ENCODE measurements around the gene GPAT3.
A peak's percentile ranks its signal among the peaks of the same experiment; 100 is the strongest.
"Not testable (repeated sequence)": the region's sequence is repeated elsewhere in the genome, so short reads cannot be mapped to it uniquely, and the experiment has no call there.

GPAT3 gene

GRCh38 chr4:83535520-83536361, at the start of gene GPAT3:
Gene GPAT3, plus strand, starts transcription at chr4:83536108. Its CDS starts 515 bp downstream, at chr4:83536623.
- peak; percentile 17 for DNase-seq

GRCh38 chr4:83486457-83487129, 49.3 kb upstream of the GPAT3 start:
- DNase-seq = no peak

DNA sequence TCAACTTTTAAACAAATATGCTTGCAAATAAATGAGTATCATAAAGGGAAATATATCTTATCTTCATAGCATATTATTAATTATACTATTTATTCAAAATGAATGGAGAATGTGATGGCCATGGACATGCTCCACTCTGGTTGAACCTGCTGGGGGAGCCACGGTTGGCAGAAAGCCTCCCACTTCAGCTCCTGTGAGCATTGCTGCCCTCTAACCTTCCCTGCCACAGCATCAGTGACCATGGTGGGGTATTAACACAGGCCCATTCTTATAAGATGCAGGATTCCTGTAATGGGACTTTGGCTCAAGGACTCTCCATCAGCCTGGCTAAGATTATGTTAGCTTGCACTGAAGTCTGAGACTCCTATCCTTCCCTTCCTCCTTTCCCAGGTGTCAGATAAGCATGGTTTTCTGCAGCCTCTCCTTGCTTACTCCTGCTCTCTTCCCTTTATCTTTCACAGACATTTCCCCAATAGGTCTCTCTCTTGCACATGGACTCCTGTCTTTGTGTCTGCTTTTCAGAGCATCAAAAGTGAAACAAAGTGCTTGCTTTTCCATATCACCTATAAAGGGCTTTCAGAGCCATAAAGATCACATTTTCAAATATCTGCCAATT, 46.1 kb upstream of the GPAT3 start:
- DNase-seq = no peak

DNA sequence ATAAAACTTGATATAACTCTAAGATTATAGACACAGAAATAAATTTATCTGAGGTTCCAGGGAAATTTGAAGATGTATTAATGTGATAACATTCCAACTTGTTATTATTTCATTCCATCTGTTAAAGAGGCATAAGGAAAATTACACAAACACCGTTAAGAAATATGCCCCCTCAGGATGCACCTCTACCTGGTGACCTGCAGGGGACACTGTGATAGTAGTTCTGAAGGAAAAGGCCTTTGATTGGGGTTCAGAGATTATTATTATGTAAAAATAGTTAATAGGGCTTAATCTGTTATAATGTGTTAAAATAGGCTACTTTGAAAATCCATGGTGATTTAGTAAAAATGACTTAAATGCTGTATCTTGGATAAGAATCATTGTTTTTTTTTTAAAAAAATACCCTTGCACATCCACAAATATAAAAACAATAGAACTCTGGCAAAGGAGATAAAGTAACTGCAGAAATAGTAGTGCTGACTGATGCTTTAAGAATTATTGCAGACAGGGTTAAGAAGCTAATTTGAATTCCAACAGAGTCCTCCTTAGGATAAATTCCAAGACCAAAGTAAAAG, 44.9 kb upstream of the GPAT3 start:
- no peak for DNase-seq

DNA sequence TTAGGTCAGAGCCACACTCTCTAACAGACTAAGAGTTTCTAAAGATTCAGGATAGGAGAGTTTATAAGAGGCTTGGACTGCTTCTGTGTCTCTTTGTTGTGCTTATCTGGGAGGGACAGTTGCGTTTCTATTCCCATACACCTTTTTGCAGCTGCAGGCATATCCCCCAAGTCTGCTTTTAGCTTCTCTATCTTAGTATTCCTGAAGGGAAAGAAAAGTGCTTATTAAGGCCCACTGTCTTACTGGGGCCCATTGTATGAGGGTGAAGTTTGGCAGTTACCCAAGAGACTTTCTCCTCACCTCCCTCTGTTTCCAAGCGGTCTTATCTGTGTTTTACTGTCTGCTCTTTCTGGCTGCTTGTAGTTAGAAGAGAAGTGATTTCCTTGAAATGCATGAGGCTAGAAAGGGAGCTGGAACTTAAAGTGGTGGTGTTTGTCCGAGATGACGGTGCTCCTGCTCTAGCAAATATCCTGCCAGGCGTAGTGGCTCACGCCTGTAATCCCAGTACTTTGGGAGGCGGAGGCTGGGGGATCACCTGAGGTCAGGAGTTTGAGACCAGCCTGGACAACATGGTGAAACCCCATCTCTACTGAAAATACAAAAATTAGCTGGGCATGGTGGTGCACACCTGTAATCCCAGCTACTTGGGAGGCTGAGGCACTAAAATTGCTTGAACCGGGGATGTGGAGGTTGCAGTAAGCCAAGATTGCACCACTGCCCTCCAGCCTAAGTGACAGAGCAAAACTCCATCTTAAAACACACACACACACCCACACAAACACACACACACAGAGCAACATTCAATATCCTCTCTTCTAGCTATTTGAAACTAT, 39.6 kb upstream of the GPAT3 start:
- DNase-seq = not testable (repeated sequence)

DNA sequence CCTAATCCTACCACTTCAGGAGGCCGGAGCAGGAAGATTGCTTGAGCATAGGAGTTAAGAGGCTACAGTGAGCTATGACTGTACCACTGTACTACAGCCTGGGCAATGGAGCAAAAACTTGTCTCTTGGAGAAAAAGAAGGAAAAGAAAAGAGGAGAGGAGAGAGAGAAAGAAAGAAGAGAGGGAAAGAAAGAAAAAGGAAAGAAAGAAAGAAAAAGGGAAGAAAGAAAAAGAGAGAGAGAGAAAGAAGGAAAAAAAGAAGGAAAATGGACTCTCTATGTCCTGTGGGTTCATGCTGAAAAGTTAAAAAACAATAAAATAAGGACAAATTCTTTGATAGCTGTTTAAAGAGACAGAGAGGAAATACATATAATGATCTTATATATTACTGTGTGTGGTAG, 37.7 kb upstream of the GPAT3 start:
- DNase-seq = no peak

DNA sequence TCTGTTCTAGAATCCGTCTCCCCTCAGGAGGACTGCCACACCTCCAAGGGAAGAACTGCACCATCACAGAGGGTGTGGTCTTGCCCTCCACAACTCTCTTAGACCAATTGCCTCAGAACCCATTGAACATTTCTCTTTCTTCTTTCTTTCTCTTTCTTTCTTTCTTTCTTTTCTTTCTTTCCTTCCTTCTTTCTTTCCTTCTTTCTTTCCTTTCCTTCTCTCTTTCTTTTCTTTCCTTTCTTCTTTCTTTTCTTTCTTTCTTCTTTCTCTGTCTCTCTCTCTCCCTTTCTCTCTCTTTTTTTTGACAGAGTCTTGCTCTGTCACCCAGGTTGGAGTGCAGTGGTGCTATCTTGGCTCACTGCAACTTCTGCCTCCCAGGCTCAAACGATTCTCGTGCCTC, 34.2 kb upstream of the GPAT3 start:
- not testable (repeated sequence) for DNase-seq

GRCh38 chr4:83503974-83504373, 31.9 kb upstream of the GPAT3 start:
- DNase-seq = no peak

- DNase-seq = no peak
These were observed 31.4 kb upstream of the GPAT3 start for GRCh38 chr4:83504503-83504902.

DNA sequence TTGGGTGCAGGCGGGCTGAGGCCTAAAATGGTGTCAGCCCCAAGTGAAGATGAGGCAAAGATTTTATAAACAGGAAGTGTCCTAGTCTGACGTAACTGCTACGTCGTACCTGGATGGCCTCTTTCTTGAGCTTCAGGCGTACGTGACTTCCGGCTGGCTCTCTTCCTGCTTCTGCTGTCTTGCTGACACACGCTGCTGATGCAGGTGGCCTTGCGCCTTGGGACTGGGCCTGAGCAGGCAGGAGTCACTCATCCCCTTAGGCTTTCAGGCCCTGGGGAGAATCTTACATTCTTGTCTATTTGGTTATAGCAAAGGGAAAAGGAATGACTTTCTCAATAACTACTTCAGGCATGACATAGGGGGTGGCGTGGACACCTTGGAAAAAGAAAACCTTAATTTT, 30.9 kb upstream of the GPAT3 start:
- no peak for DNase-seq

GRCh38 chr4:83509156-83509585, 26.7 kb upstream of the GPAT3 start:
- DNase-seq = not testable (repeated sequence)

- no peak for DNase-seq
These were observed 25.5 kb upstream of the GPAT3 start for GRCh38 chr4:83510442-83510841.

DNA sequence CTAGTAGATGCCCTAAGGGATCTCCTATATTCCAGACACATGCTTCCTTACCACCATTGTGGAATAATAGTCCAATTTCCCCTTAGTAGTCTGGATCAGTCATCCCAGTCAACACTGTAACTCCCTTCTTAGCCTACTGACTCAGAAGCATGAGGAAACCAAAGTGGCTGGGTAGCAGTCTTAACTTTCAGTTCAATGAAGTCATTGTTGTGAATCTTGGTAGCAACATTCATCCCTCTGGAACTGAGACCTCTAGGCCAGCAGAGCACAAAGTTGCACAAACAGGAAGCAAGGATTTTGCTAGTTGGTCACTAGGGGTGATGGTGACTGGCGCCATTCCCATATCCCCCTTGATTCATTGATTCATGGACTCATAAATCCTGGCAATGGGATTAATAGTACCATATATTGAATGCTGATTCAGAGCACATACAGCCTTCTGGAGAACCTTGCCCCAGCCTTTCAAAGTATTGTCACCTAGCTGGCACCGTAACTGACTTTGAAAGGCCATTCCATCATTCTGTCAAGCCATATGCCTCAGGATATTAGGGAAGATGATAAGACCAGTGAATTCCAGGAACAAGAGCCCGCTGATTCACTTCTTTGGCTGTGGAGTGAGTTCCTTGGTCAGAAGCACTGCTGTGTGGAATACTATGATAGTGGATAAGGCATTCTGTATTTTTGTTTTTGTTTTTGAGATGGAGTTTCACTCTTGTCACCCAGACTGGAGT, 19.7 kb upstream of the GPAT3 start:
- DNase-seq = no peak

DNA sequence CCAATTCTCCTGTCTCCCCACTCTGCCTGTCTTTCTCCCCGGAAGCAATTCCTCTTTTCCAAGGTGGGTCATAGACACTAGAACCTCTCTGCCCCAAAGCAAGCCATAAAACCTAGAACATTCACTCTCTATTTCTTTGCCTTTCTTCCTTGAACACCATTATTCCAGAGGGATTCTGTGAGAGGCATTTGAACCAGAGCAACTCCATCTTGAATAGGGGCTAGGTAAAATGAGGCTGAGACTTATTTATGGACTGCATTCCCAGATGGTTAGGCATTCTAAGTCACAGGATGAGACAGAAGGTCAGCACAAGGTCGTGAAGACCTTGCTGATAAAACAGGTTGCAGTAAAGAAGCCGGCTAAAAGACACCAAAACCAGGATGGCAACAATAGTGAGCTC, 13.7 kb upstream of the GPAT3 start:
- no peak for DNase-seq

GRCh38 chr4:83527671-83528070, 8.2 kb upstream of the GPAT3 start:
- DNase-seq = no peak

GRCh38 chr4:83536362-83537272, 709 bp downstream of the GPAT3 start:
- no peak for DNase-seq

DNA sequence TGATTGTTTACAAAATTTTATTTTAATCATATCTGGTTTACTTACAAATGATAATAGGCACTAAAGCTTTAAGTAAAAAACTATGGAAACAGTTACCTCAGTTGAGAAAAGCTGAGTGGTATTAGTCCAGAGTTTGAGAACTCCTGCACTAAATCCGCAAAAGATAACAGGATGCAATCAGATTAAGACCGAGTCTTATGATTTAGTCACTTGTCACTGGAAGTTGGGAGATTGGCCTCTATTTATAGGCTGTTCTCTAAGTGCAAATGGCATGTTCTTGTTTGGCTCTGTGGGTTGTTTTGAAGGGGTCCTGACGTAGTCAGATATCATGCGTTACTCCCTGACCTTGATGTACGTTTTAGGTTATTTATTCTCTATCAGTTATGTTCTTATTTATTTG, 6.3 kb downstream of the GPAT3 start:
- no peak for DNase-seq

DNA sequence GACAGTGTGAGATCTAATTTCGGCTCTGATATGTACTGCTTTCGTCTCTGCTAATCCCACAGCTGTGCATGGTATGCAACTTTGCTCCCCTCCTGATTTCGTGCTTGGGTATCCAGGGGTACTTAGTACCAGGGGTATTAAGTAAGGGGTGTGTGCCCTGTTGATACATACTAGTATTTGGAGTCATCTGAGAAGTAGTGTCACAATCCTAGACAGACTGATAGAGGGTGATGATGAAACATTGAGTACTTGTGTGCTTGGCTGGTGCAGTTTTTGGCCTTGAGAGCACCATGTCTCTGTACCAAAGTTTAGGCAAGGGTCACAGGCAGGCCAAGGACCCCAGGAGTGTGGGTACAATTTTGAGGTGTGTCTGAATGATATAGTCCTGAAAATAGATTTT, 10.9 kb downstream of the GPAT3 start:
- no peak for DNase-seq

DNA sequence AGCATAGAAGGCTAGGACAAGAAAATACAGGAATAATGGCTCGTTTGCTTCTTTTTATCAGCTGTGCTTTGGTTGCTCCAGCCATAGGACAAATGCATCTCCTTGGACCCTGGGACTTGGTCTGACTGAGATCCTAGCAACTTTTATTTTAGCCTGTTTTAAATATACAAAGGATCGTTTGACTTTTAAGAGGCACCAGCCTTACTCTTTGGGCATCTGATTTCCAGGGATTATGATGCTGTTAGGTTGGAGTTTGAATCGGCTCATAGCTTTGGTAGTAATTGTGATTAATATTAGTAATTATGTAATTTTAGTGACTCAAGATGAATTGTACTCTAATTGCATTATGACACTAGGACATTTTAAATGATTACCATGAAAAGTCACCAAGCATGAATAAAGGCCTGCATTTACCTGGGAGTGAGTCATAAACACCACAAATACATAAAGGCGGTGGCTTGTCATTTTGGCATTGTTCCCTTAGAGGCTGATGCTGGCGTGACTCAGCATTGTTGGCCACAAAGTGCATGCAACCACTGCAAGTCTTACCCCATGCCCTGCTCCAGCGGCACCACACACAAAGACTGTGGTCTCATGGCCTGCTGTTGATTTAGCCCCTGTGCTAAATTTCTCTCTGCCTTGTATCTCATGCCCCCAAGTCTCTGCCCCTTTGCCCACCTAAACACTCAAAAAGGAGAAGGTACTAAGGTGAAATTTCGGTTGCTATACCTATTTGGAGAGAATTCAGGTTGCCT, 12.4 kb downstream of the GPAT3 start:
- DNase-seq = peak; percentile 56

GRCh38 chr4:83552083-83552482, 16.2 kb downstream of the GPAT3 start:
- no peak for DNase-seq

Measured in NCI-H748 treated with DMSO at 0.1 percent for 48 hours (cell line).